Mucosa of descending colon (tissue), 3 donors: Measurements from ENCODE around the gene TLR4. TPM values are rescaled to one million over a fixed set of nuclear protein-coding genes. Genes with fewer than 3 reads are reported as not detected.

ENCODE experiments used
- ATAC-seq: fragments of 200-7000 bp; cut with Tn5 transposase; one replicate; pipeline ENCODE4 v1.9.1; 2020; ENCODE audit warnings: mild to moderate bottlenecking, moderate library complexity
- DNase-seq, 3 donors: peaks; one replicate each; pipeline ENCODE4 v3.0.0-alpha.2; 2020
- H3K36me3 ChIP-seq: fragments of 200-600 bp; one replicate; pipeline ENCODE4 v1.8.0; 2021; ENCODE audit warnings: low read depth, mild to moderate bottlenecking
- H3K4me1 ChIP-seq: fragments of 200-600 bp; one replicate; pipeline ENCODE4 v1.8.0; 2021; ENCODE audit warnings: low read depth, mild to moderate bottlenecking
- H3K4me3 ChIP-seq: fragments of 200-600 bp; one replicate; pipeline ENCODE4 v1.8.0; 2021; ENCODE audit warnings: mild to moderate bottlenecking
- H3K9me3 ChIP-seq: fragments of 200-600 bp; one replicate; pipeline ENCODE4 v1.8.0; 2021; ENCODE audit warnings: mild to moderate bottlenecking
- intact Hi-C, 2 donors: fragments of 100-400 bp; cut with DNase I in 1 of 2; cut with micrococcal nuclease in 1 of 2; formaldehyde crosslinking; loops; one replicate each; pipeline versions ENCODE4 v1.11.0 to v1.11.1; 2022; cut with DNase I, micrococcal nuclease
- total RNA-seq, 3 donors: library from RNA; stranded (reverse); fragmentation: NEBNext Ultra II Directional in 2 of 3; extraction: Animal tissue kit (Norgen Biotek cat#: 25700) in 2 of 3; gene quantifications; one replicate each; pipeline versions ENCODE4 v1.2.1 to v1.2.4, GENCODE V29; 2021 to 2023
- TF ChIP-seq, protein P1 (sequence below): fragments of 200-600 bp; IDR thresholded peaks from one replicate; pipeline ENCODE4 v1.8.0; 2022; ENCODE audit warnings: antibody characterized with exemption, mild to moderate bottlenecking
- donor health status: DM: no; HTN: no; CAD: no; lungs with moderate emphysema.
- donor health status: DM: no; HTN: no; CAD: no.
- donor health status: DM: no; HTN: yes; CAD: no.

The TLR4 gene
- total RNA-seq, 3 donors from 2014 or later = 6.9 to 16.1 (median 14.9) TPM

DNA sequence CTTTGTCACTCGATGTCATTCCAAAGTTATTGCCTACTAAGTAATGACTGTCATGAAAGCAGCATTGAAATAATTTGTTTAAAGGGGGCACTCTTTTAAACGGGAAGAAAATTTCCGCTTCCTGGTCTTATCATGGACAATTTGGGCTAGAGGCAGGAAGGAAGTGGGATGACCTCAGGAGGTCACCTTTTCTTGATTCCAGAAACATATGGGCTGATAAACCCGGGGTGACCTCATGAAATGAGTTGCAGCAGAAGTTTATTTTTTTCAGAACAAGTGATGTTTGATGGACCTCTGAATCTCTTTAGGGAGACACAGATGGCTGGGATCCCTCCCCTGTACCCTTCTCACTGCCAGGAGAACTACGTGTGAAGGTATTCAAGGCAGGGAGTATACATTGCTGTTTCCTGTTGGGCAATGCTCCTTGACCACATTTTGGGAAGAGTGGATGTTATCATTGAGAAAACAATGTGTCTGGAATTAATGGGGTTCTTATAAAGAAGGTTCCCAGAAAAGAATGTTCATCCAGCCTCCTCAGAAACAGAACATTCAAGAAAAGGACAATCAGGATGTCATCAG is 11.3 kb downstream of the TLR4 start:
- TF ChIP-seq, protein P1, sequence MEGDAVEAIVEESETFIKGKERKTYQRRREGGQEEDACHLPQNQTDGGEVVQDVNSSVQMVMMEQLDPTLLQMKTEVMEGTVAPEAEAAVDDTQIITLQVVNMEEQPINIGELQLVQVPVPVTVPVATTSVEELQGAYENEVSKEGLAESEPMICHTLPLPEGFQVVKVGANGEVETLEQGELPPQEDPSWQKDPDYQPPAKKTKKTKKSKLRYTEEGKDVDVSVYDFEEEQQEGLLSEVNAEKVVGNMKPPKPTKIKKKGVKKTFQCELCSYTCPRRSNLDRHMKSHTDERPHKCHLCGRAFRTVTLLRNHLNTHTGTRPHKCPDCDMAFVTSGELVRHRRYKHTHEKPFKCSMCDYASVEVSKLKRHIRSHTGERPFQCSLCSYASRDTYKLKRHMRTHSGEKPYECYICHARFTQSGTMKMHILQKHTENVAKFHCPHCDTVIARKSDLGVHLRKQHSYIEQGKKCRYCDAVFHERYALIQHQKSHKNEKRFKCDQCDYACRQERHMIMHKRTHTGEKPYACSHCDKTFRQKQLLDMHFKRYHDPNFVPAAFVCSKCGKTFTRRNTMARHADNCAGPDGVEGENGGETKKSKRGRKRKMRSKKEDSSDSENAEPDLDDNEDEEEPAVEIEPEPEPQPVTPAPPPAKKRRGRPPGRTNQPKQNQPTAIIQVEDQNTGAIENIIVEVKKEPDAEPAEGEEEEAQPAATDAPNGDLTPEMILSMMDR = no peak
- intact Hi-C loops = no loop called here
- Histone ChIP-seq H3K9me3 (no peaks in the 10 kb centered on the region), H3K4me3 (no peak overlapping the region), H3K36me3 (no peaks in the 10 kb centered on the region), H3K4me1 (peaks cover 8% of the 10 kb centered on the region)
- DNase-seq (no peak), ATAC-seq (no peak)

DNA sequence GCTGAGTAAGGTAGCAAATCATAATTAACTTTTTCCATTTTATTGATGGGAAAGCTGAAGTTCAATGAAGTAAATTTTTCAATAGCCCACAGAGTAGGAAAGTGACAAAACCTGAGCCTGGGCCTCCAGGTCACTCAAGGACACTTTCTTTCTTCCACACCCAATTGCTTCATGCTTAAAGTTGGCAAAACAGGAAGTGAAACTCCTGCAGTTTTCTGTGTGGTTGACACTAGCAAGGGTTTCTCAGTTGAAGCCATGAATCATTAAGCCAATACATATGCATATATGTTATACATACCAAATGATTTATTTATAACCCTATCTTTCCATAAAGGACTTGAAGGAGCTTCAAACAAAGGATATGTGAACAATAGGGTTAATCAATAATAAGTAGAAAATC is 13.9 kb downstream of the TLR4 start:
- Histone ChIP-seq H3K4me1 (peaks cover 8% of the 10 kb centered on the region), H3K9me3 (no peaks in the 10 kb centered on the region), H3K4me3 (no peak overlapping the region), H3K36me3 (no peaks in the 10 kb centered on the region)
- intact Hi-C loops = no loop called here
- ATAC-seq (peak; percentile 85), DNase-seq (peak in 1 of 3 donors; percentile 62)
- TF ChIP-seq, protein P1 = no peak

DNA sequence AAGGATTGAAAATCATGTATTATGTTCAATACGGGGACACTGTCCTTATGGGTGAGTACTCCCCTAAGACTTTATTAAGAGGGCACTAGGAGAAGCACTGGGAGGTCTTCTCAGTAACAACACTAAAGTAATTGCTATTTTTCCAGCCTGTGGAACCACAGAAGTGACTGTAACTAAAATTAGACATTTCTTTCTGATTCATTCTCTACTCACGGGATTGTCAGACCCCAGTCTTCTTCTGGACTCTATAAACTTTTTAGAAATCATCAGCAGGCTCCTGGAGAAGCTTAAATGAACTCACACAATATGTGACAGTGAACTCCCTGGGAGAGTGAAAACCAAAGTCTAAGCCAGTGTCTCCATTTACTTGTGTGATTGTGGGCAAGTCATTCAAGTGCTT is 14.5 kb downstream of the TLR4 start:
- TF ChIP-seq, protein P1 = no peak
- H3K4me1 ChIP-seq = peaks cover 8% of the 10 kb centered on the region

DNA sequence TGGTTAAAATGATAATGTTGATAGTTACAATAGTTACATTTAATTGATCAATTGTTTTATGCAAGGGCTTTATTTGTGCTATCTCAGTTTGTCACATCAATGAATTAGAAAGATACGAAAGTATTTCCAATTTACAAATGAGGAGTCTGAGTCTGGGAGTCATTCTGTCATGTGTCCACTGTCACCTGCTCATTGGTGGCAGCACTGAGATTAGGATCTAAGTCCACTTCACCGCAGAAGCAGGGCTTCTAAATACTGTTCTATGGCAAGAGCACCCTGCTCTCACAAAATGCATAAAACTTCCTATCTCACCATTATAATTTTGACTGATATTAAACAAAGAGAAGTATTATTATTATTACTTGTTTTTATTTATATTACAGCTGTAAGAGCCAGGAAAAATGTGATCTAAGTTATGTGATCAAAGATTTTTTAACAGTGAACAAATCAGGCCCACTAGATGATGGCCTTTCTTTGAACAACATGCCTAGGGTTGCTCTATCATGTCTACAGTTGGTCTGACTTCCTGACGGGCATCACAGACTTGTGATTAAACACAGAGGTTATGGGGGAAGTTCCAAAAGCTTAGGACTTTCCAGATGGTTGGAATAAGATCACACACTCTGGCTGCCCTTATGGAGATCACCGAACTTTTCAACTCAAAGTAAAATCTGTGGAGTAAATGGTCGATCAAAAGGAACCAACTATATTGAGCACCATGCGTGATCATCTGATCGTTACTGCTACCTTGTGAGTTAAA is 15.1 kb downstream of the TLR4 start:
- intact Hi-C loops = no loop called here
- no peak for DNase-seq
- TF ChIP-seq, protein P1 = no peak
- Histone ChIP-seq H3K9me3 (no peaks in the 10 kb centered on the region), H3K36me3 (no peaks in the 10 kb centered on the region), H3K4me3 (no peak overlapping the region), H3K4me1 (peaks cover 8% of the 10 kb centered on the region)
- no peak for ATAC-seq

More for the DNA sequence above, 14.5 kb downstream of the TLR4 start:
- no peaks in the 10 kb centered on the region for H3K9me3 ChIP-seq
- H3K36me3 ChIP-seq = no peaks in the 10 kb centered on the region
- DNase-seq = no peak
- ATAC-seq = no peak
- no peak overlapping the region for H3K4me3 ChIP-seq
- intact Hi-C loops = no loop called here

DNA sequence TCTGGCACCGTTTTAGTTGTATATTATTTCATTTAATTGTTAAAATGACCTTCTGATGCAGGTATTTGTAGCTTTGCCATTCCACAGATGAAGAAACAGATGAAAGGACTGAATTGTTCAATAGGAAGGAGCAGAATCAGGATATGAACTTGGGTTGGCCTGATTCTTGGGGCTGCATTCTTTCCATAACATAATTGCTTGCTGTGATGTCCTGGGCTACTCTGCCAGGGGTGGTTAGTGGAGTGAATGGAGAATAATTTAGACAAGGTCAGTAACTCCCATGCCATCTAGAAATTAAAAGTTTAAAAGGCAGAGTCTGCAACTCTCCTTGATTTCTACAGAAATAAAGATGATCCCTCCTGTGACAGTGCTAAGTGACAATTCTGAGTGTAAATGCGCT is 15.9 kb downstream of the TLR4 start:
- H3K4me3 ChIP-seq = no peak overlapping the region
- intact Hi-C loops = no loop called here
- TF ChIP-seq, protein P1 = no peak
- no peak for DNase-seq
- peaks cover 8% of the 10 kb centered on the region for H3K4me1 ChIP-seq
- no peak for ATAC-seq
- H3K36me3 ChIP-seq = no peaks in the 10 kb centered on the region
- no peaks in the 10 kb centered on the region for H3K9me3 ChIP-seq
